Upper lobe of left lung (tissue), 4 donors: ENCODE data around the gene SERPINA5.

Source experiments
- CTCF ChIP-seq, 6 experiments: fragments of 450-650 bp in 4 of 6; fragments of 200-600 bp in 2 of 6; sonication (generic) in 2 of 6; IDR thresholded peaks; one replicate each; pipeline ENCODE4 v1.5.1; 2016 to 2019; ENCODE audit warnings: antibody characterized with exemption in 6 of 6
- EP300 ChIP-seq, 4 donors: sonication (generic); formaldehyde crosslinking; IDR thresholded peaks; one replicate each; pipeline ENCODE4 v1.5.1; 2017; ENCODE audit warnings: antibody characterized with exemption in 4 of 4, control low read depth in 2 of 4
- POLR2A ChIP-seq, 4 donors: fragments of 450-650 bp; IDR thresholded peaks; one replicate each; pipeline ENCODE4 v1.5.1; 2016 to 2017; ENCODE audit warnings: antibody characterized with exemption in 4 of 4, mild to moderate bottlenecking in 2 of 4
- POLR2AphosphoS5 ChIP-seq, 2 donors: sonication (generic); formaldehyde crosslinking; IDR thresholded peaks; one replicate each; pipeline ENCODE4 v1.5.1; 2017; ENCODE audit warnings: antibody characterized with exemption in 2 of 2

- TF ChIP-seq CTCF (IDR thresholded peaks at IDR 0.05) (no peak), POLR2A (IDR thresholded peaks at IDR 0.05) (no peak), POLR2AphosphoS5 (IDR thresholded peaks at IDR 0.05) (no peak), EP300 (IDR thresholded peaks at IDR 0.05) (no peak)
Observed at GRCh38 chr14:94547151-94547680, 34.0 kb upstream of the SERPINA5 start.
